ENCODE measurements around the gene THSD4.

DNA sequence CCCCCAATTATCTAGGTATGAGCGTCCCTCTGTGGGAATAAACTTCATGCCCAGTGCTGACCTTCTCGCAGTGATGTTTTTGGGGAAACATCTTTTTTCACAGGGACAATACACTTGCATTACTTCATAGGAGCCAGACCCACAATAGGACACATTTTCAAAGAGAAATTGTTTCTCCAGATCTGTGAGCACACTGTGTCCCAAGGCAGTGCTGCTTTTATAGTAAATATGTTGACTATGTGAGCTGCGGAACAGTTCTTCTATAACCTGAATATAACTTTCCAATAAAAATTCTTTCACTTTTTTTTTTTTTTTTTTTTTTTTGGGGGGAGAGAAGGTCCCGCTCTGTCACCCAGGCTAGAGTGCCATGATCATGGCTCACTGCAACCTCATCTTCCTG is 17.4 kb upstream of the THSD4 start:
- no peak for TF ChIP-seq POLR2A (IDR thresholded peaks at IDR 0.05)
- TF ChIP-seq, protein P1, sequence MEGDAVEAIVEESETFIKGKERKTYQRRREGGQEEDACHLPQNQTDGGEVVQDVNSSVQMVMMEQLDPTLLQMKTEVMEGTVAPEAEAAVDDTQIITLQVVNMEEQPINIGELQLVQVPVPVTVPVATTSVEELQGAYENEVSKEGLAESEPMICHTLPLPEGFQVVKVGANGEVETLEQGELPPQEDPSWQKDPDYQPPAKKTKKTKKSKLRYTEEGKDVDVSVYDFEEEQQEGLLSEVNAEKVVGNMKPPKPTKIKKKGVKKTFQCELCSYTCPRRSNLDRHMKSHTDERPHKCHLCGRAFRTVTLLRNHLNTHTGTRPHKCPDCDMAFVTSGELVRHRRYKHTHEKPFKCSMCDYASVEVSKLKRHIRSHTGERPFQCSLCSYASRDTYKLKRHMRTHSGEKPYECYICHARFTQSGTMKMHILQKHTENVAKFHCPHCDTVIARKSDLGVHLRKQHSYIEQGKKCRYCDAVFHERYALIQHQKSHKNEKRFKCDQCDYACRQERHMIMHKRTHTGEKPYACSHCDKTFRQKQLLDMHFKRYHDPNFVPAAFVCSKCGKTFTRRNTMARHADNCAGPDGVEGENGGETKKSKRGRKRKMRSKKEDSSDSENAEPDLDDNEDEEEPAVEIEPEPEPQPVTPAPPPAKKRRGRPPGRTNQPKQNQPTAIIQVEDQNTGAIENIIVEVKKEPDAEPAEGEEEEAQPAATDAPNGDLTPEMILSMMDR (IDR thresholded peaks at IDR 0.05), result no peak
